Prostate gland (tissue), 2 donors: ENCODE results near the gene ZC2HC1B. TPM values are rescaled to one million over a fixed set of nuclear protein-coding genes. Genes with fewer than 3 reads are reported as not detected.

Experiments used
- DNase-seq: peaks from one replicate; pipeline ENCODE4 v3.0.0-alpha.2; 2019; ENCODE audit warnings: low spot score
- H3K27ac ChIP-seq, 2 donors: fragments of 200-600 bp; sonication (generic); 2 replicates each; pipeline ENCODE4 v1.5.1; 2017 to 2019
- H3K27me3 ChIP-seq: fragments of 200-600 bp; sonication (generic); replicated peaks from 2 replicates; pipeline ENCODE4 v1.5.1; 2019; ENCODE audit not compliant: insufficient read depth
- H3K36me3 ChIP-seq, 2 donors: fragments of 200-600 bp; sonication (generic); 1 replicate in 1 of 2; 2 replicates in 1 of 2; pipeline versions ENCODE4 v1.5.1 to v1.8.1; 2017 to 2019
- H3K4me1 ChIP-seq: fragments of 200-600 bp; sonication (generic); replicated peaks from 2 replicates; pipeline ENCODE4 v1.5.1; 2019
- H3K4me3 ChIP-seq, 2 donors: fragments of 200-600 bp; sonication (generic); 2 replicates each; pipeline ENCODE4 v1.5.1; 2017 to 2019
- H3K9me3 ChIP-seq: fragments of 200-600 bp; sonication (generic); 2 replicates; pipeline ENCODE4 v1.5.1; 2017
- CTCF ChIP-seq, 4 experiments: fragments of 200-600 bp in 2 of 4; fragments of 450-650 bp in 2 of 4; sonication (generic) in 2 of 4; IDR thresholded peaks; 1 replicate in 3 of 4; 2 replicates in 1 of 4; pipeline ENCODE4 v1.5.1; 2016 to 2019; ENCODE audit warnings: antibody characterized with exemption in 4 of 4, mild to moderate bottlenecking in 2 of 4, moderate library complexity in 2 of 4
- POLR2A ChIP-seq: fragments of 450-650 bp; IDR thresholded peaks from one replicate; pipeline ENCODE4 v1.6.1; 2016; ENCODE audit warnings: antibody characterized with exemption, mild to moderate bottlenecking
- POLR2AphosphoS5 ChIP-seq: sonication (generic); formaldehyde crosslinking; IDR thresholded peaks from one replicate; pipeline ENCODE4 v1.6.1; 2017; ENCODE audit warnings: antibody characterized with exemption
- WGBS: methylation state at CpG from one replicate; pipeline ENCODE4 v1.1.5; 2018; 5-methylcytosine and 5-hydroxymethylcytosine counted together
- intact Hi-C: fragments of 100-400 bp; cut with DNase I; formaldehyde crosslinking; loops from one replicate; pipeline ENCODE4 v1.14.2; 2022
- total RNA-seq, 2 donors: library from RNA; depleted of rRNA; stranded (reverse); fragments of >200 nt; gene quantifications; one replicate each; pipeline ENCODE4 v1.1.0, GENCODE V29; 2016

Gene ZC2HC1B
- total RNA-seq, 2 donors from 2014 or later, result 2.0 TPM; not detected in 1

GRCh38 chr6:143958839-143959399 is 94.6 kb downstream of the ZC2HC1B start:
- 72% methylated on average over 11 of the region's 11 CpGs for WGBS
- intact Hi-C loops, result no loop called here
- Histone ChIP-seq H3K27me3 (no peaks in the 10 kb centered on the region), H3K4me3 (no peak overlapping the region), H3K4me1 (no peaks in the 10 kb centered on the region), H3K9me3 (no peaks in the 10 kb centered on the region), H3K27ac (no peak overlapping the region), H3K36me3 (no peaks in the 10 kb centered on the region)
- TF ChIP-seq CTCF (IDR thresholded peaks at IDR 0.05) (no peak), POLR2AphosphoS5 (no peak), POLR2A (no peak)
- DNase-seq, result no peak

GRCh38 chr6:143959927-143960326 is 95.7 kb downstream of the ZC2HC1B start:
- H3K27ac ChIP-seq, result no peak overlapping the region
- no peak for DNase-seq
- intact Hi-C loops, result no loop called here
- H3K4me3 ChIP-seq, result no peak overlapping the region
- TF ChIP-seq CTCF (IDR thresholded peaks at IDR 0.05) (no peak), POLR2A (no peak), POLR2AphosphoS5 (no peak)
- H3K36me3 ChIP-seq, result no peaks in the 10 kb centered on the region
- H3K27me3 ChIP-seq, result no peaks in the 10 kb centered on the region
- no peaks in the 10 kb centered on the region for H3K9me3 ChIP-seq
- 50% methylated on average over 4 of the region's 4 CpGs for WGBS
- H3K4me1 ChIP-seq, result no peaks in the 10 kb centered on the region

- TF ChIP-seq CTCF (IDR thresholded peaks at IDR 0.05) (no peak), POLR2AphosphoS5 (no peak), POLR2A (no peak)
- no peak for DNase-seq
- Histone ChIP-seq H3K36me3 (no peaks in the 10 kb centered on the region), H3K4me1 (no peaks in the 10 kb centered on the region), H3K9me3 (no peaks in the 10 kb centered on the region), H3K27me3 (no peaks in the 10 kb centered on the region), H3K27ac (no peak overlapping the region), H3K4me3 (no peak overlapping the region)
- intact Hi-C loops, result no loop called here
- 58% methylated on average over 3 of the region's 3 CpGs for WGBS
These were observed 96.8 kb downstream of the ZC2HC1B start for GRCh38 chr6:143961066-143961465.

- DNase-seq, result no peak
- Histone ChIP-seq H3K4me1 (no peaks in the 10 kb centered on the region), H3K4me3 (no peak overlapping the region), H3K36me3 (no peaks in the 10 kb centered on the region), H3K27ac (no peak overlapping the region), H3K9me3 (no peaks in the 10 kb centered on the region), H3K27me3 (no peaks in the 10 kb centered on the region)
- 27% methylated on average over 12 of the region's 12 CpGs for WGBS
- intact Hi-C loops, result no loop called here
- TF ChIP-seq POLR2A, result no peak
- no peak for TF ChIP-seq POLR2AphosphoS5
- TF ChIP-seq CTCF (IDR thresholded peaks at IDR 0.05), result peak in 2 of 4 experiments; percentile 28 to 39
These were observed 97.9 kb downstream of the ZC2HC1B start for GRCh38 chr6:143961886-143962878.
